ENCODE results near the gene CSDE1.

CSDE1 gene

GRCh38 chr1:114700036-114700600, 57.7 kb downstream of the CSDE1 start:
- no peak for DNase-seq

- DNase-seq: no peak
These were observed 61.0 kb downstream of the CSDE1 start for GRCh38 chr1:114696810-114697209.

GRCh38 chr1:114695430-114696058, 62.2 kb downstream of the CSDE1 start, which contains the start of gene AMPD1:
TSS of gene AMPD1 (minus strand) at chr1:114695546. CDS start at chr1:114695471, 75 bp downstream.
- no peak for DNase-seq

- DNase-seq: no peak
These were observed 63.1 kb downstream of the CSDE1 start for GRCh38 chr1:114694540-114695310.

- DNase-seq: no peak
These were observed 64.8 kb downstream of the CSDE1 start for GRCh38 chr1:114692947-114693346.

- DNase-seq: no peak
These were observed 66.7 kb downstream of the CSDE1 start for GRCh38 chr1:114691061-114691460.

- DNase-seq: no peak
These were observed 67.6 kb downstream of the CSDE1 start for GRCh38 chr1:114690148-114690547.

- DNase-seq: no peak
These were observed 69.3 kb downstream of the CSDE1 start for GRCh38 chr1:114688526-114688925.

GRCh38 chr1:114685851-114686250, 71.9 kb downstream of the CSDE1 start:
- no peak for DNase-seq

GRCh38 chr1:114677691-114678090, 80.1 kb downstream of the CSDE1 start:
- DNase-seq: no peak

- no peak for DNase-seq
These were observed 81.7 kb downstream of the CSDE1 start for GRCh38 chr1:114676115-114676514.

- DNase-seq: no peak
These were observed 85.9 kb downstream of the CSDE1 start for GRCh38 chr1:114671939-114672275.

- DNase-seq: no peak
These were observed 86.5 kb downstream of the CSDE1 start for GRCh38 chr1:114671011-114671938.

- no peak for DNase-seq
These were observed 87.4 kb downstream of the CSDE1 start for GRCh38 chr1:114670083-114671010.

GRCh38 chr1:114669562-114670082, 88.2 kb downstream of the CSDE1 start, which contains the start of gene DENND2C:
TSS of gene DENND2C (minus strand) at chr1:114670049. CDS start at chr1:114625984, 44,065 bp downstream.
- no peak for DNase-seq

GRCh38 chr1:114668784-114669561, 88.8 kb downstream of the CSDE1 start:
- no peak for DNase-seq

GRCh38 chr1:114668373-114668772, 89.4 kb downstream of the CSDE1 start:
- DNase-seq: no peak

GRCh38 chr1:114666954-114667353, 90.8 kb downstream of the CSDE1 start:
- no peak for DNase-seq
